Activated CD8-positive, alpha-beta memory T cell treated with anti-CD3 and anti-CD28 coated beads for 1 hour (primary cell): ENCODE results near the gene CHSY3.

ENCODE experiments used
- DNase-seq, 2 donors: peaks; one replicate each; pipeline ENCODE4 v3.0.0-alpha.2; 2020; ENCODE audit warnings: low read depth in 1 of 2; ENCODE audit errors: extremely low read depth in 1 of 2

Gene CHSY3

DNA sequence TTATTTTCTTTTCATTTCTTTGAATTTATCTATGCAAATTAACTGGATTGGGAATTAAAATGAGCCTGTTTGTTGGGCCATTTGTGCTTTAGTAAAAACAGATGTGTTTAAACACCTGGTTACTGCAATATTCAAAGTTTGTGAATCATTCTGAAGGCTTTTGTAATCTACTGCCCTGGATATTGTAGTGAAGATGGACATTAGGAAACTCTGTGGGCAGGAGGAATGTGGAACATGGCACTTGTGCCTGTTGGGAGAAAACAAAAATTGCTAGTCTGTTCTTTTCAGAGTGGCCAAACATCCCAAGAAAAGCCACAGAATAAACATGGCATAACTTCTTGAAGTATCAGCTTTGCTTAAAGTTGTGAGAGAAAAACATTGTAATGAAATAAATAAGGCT lies 40.8 kb downstream of the CHSY3 start:
- no peak for DNase-seq

- DNase-seq = no peak
Measured at GRCh38 chr5:129945774-129946270, 41.6 kb downstream of the CHSY3 start.

- DNase-seq = no peak
Measured at GRCh38 chr5:129951039-129951438, 46.8 kb downstream of the CHSY3 start.

DNA sequence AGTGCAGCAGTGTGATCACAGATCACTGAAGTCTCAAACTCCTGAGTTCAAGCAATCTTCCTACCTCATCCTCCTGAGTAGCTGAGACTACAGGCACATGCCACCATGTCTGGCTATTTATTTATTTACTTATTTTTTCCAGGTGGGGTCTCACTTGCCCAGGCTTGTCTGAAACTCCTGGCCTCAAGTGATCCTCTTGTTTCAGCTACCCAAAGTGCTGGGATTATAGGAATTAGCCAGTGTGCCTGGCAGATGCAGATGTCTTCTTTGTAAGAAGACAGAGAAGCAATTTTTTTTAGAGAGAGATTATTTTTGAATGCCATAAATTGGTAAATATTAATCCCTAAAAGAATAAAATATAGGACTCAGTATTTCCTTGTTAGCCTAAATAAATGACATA lies 54.3 kb downstream of the CHSY3 start:
- no peak for DNase-seq

GRCh38 chr5:129960831-129961230 lies 56.6 kb downstream of the CHSY3 start:
- DNase-seq = no peak

- DNase-seq = no peak
Measured at GRCh38 chr5:129962506-129962905, 58.2 kb downstream of the CHSY3 start.

GRCh38 chr5:129963359-129963758 lies 59.1 kb downstream of the CHSY3 start:
- DNase-seq = no peak

- DNase-seq = no peak
Measured at GRCh38 chr5:129966071-129966470, 61.8 kb downstream of the CHSY3 start.

- no peak for DNase-seq
Measured at GRCh38 chr5:129971714-129972113, 67.4 kb downstream of the CHSY3 start.

DNA sequence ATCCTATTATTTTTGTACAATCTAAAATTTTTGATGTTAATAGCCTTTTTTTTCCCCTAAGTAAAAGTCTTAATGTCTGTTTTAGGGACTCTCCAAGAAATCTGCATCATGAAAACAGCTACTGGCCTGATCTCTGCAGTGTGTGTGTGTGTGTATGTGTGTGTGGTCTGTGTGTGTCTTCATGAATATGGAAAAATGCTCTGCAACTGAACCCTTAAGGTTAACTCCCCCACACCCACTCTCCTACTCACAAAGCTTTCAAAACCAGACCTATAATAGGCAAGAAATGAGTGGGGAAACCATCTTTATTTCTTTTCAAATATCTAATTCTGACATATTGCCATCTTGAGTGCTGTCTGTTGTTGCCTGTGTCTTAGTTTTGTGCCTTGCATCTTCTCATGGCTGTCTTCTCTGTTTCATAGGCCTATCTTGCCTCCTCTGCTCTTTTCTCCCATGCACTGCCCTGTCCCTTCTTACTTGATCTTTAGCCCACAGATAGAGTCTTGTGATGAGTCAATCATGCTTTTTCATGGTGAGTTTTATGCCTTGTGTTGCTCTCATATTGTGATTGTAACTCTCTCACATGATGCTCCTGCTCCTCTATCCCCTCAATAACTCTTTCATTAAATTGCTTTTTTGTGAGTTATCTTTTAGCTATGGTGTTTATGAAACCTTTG lies 68.3 kb downstream of the CHSY3 start:
- no peak for DNase-seq

GRCh38 chr5:129973716-129974426 lies 69.6 kb downstream of the CHSY3 start:
- no peak for DNase-seq

DNA sequence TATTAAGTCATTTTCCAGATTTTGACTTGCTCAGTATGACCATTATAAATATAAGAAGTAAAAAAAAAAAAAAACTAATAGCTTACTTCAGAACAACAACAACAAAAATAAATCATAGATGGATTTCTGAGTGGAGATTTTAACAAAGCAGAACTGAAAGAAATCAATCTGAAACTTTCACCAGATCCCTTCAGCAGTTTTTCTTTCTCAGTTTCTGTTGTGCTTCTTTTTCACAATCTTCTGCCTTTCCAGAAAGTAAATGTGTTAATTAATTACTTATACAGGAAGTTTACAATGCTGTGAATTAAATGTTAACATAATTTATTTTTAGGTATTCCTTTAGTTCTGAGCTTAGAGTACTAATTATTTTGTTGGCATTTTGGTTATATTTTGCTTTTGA lies 73.5 kb downstream of the CHSY3 start:
- no peak for DNase-seq

- DNase-seq = no peak
Measured at GRCh38 chr5:129978270-129978669, 74.0 kb downstream of the CHSY3 start.

DNA sequence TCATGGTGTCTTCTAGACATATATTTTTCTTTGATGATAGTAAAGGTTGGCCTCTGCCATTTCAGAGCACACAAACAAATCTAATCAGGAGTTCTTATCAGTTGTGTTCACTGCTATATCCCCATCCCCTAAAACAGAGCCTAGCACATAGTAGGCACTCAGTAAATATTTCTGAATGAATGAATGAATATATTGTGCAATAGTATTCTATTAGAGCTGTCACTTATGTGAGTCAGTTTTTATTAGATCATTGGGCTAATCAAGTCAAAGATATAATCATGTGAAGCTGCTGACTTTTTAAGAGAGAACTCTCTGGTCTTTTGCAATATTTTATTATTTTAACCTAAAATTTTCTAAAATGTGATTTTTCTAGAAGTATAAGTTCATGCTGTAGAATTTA lies 84.2 kb downstream of the CHSY3 start:
- DNase-seq = no peak

DNA sequence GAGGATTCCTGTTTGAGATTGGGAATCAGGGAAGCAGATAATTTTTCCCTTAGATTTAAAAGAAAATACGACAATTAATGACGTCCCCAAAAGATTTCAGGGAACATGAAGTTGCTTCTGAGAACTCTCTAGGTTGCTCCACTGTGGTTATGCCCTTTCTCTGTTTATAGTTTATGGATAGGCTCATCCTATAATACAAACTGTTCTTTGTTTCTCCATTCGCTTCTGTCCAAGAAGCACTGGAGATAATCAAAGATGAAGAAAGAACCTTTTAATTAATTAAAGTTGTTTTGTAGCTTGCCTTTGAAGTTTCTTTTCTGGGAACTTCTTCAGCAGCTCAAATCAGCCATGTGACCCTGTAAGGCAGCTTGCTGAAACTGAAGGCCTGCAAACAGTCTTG lies 87.5 kb downstream of the CHSY3 start:
- DNase-seq = no peak

DNA sequence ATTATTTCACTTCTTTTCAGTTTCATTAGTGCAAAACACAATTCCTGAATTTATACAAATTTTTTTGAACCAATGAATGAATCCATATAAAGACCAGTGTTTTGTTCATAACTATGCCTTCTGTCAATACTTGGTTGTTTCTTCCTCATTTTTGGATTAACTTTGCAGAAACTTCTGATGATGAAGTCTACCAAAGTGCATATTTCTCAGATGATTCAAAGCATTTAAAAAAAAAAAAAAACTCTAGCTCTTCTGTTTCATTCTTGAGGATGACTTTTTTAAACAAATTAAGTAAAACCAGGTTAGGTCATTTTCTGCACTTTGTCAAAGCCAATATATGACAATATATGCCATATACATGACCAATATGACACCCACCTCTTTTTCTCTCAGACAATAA lies 92.6 kb downstream of the CHSY3 start:
- DNase-seq = no peak

DNA sequence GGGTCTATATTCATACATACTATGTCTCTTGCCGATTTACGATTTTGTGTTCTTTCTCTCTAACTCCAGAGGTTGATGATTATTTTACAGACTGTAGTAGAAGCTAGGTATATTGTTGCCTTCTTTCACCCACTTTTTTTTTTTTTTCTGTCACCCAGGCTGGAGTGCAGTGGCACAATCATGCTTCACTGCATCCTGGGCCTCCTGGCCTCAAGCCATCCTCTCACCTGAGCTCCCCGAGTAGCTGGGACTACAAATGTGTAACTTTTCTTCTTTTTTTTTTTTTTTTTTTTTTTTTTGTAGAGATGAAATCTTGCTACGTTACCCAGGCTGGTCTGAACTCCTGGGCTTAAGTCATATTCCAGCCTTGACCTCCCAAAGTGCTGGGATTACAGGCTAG lies 96.2 kb downstream of the CHSY3 start:
- no peak for DNase-seq

DNA sequence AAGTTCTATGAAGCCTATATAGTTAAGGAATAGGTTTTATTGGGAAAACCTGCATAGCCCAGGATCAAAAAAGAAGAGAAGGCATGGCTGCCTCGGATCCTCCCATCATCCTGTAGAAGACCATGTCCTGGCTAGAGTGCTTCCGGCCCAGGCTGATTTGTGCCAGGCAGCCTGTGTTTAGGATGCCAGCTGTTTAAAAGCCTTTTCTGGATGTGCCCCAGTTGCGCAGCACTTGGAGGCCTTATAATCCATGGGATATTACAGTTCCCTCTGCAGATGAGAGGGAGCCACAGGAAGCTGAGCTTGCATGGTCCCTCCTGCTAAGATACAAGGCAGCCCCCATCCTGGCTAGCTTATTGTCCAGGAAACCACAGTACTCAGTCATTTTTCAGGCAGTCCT lies 97.9 kb downstream of the CHSY3 start:
- DNase-seq = no peak

- DNase-seq = no peak
Measured at GRCh38 chr5:130002876-130003275, 98.6 kb downstream of the CHSY3 start.

- no peak for DNase-seq
Measured at GRCh38 chr5:130011986-130012385, 107.7 kb downstream of the CHSY3 start.

DNA sequence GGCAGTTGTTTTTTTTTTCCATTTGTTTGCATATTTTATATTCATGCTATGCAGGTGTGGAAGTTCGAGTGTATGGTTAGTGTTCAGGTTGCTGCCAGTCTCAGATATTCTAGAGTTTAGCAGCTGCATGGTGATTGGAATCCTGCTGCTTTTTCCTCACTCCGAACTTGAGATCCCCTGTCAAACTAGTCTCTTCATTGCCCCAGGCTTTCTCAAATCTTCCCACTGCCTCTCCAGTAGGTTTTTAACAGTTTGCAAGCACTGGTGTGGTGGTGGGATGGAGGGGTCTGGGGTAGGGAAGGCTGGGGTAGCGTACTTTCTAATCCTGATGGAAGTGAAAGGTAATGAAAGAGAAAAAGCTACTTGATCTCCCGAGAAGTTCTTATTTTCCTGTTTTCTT lies 112.9 kb downstream of the CHSY3 start:
- DNase-seq = no peak

DNA sequence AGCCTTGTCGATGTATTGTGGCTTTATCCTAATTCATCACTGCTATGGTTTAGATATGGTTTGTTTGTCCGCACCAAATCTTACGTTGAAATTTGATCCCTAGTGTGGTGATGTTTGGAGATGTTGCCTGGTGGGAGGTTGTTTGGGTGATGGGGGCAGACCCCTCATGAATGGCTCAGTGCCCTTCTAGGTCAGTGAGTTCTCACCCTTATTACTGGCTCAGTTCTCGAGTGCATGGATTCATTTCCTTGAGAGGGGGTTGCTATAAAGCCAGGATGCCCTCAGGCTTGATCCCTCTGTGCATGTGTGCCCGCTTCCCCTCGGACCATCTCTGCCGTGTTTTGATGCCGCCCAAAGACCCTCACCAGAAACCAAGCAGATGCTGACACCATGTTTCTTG lies 114.4 kb downstream of the CHSY3 start:
- DNase-seq = no peak

- DNase-seq = no peak
Measured at GRCh38 chr5:130021000-130021399, 116.7 kb downstream of the CHSY3 start.
